GM21360 (cell line): ENCODE measurements around the gene ZFPM1.

Source experiments
- ATAC-seq: cut with Tn5 transposase; IDR thresholded peaks from one replicate; pipeline ENCODE4 v1.9.1; 2021; ENCODE audit warnings: mild to moderate bottlenecking, moderate library complexity; ENCODE audit not compliant: unreplicated experiment

Gene ZFPM1

GRCh38 chr16:88536971-88537751 is 84.1 kb downstream of the ZFPM1 start:
- no peak for ATAC-seq

- no peak for ATAC-seq
Measured at GRCh38 chr16:88537859-88538258, 84.8 kb downstream of the ZFPM1 start.

GRCh38 chr16:88538366-88539060 is 85.4 kb downstream of the ZFPM1 start:
- ATAC-seq, result no peak

- no peak for ATAC-seq
Measured at GRCh38 chr16:88539261-88539651, 86.2 kb downstream of the ZFPM1 start.

GRCh38 chr16:88539652-88540345 is 86.7 kb downstream of the ZFPM1 start:
- no peak for ATAC-seq

- ATAC-seq, result no peak
Measured at GRCh38 chr16:88540346-88540977, 87.4 kb downstream of the ZFPM1 start.

- no peak for ATAC-seq
Measured at GRCh38 chr16:88541831-88542616, 88.9 kb downstream of the ZFPM1 start.

GRCh38 chr16:88543230-88543813 is 90.2 kb downstream of the ZFPM1 start:
- ATAC-seq, result no peak

- no peak for ATAC-seq
Measured at GRCh38 chr16:88545781-88546180, 92.7 kb downstream of the ZFPM1 start.

GRCh38 chr16:88548131-88548874 is 95.2 kb downstream of the ZFPM1 start:
- ATAC-seq, result no peak

GRCh38 chr16:88548985-88549384 is 95.9 kb downstream of the ZFPM1 start:
- ATAC-seq, result no peak

- ATAC-seq, result no peak
Measured at GRCh38 chr16:88549671-88550245, 96.7 kb downstream of the ZFPM1 start.

- ATAC-seq, result no peak
Measured at GRCh38 chr16:88550246-88550661, 97.2 kb downstream of the ZFPM1 start.

GRCh38 chr16:88552166-88552565 is 99.1 kb downstream of the ZFPM1 start:
- ATAC-seq, result no peak

GRCh38 chr16:88552815-88553214 is 99.7 kb downstream of the ZFPM1 start:
- no peak for ATAC-seq

GRCh38 chr16:88553739-88554138 is 100.7 kb downstream of the ZFPM1 start:
- ATAC-seq, result no peak

GRCh38 chr16:88554711-88555264 is 101.7 kb downstream of the ZFPM1 start:
- ATAC-seq, result no peak

GRCh38 chr16:88556294-88556988 is 103.4 kb downstream of the ZFPM1 start:
- ATAC-seq, result no peak
